ENCODE results near the gene SCGB3A2.
"Not testable (repeated sequence)": the region's sequence is repeated elsewhere in the genome, so short reads cannot be mapped to it uniquely, and the experiment has no call there.

SCGB3A2 gene

GRCh38 chr5:147860641-147861025, 17.9 kb upstream of the SCGB3A2 start:
- no peak overlapping the region for H3K4me3 ChIP-seq (ENCODE audit: low read depth, low read length)
- TF ChIP-seq, protein P1, sequence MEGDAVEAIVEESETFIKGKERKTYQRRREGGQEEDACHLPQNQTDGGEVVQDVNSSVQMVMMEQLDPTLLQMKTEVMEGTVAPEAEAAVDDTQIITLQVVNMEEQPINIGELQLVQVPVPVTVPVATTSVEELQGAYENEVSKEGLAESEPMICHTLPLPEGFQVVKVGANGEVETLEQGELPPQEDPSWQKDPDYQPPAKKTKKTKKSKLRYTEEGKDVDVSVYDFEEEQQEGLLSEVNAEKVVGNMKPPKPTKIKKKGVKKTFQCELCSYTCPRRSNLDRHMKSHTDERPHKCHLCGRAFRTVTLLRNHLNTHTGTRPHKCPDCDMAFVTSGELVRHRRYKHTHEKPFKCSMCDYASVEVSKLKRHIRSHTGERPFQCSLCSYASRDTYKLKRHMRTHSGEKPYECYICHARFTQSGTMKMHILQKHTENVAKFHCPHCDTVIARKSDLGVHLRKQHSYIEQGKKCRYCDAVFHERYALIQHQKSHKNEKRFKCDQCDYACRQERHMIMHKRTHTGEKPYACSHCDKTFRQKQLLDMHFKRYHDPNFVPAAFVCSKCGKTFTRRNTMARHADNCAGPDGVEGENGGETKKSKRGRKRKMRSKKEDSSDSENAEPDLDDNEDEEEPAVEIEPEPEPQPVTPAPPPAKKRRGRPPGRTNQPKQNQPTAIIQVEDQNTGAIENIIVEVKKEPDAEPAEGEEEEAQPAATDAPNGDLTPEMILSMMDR (IDR thresholded peaks at IDR 0.05; ENCODE audit: borderline replicate concordance, insufficient read depth, low read depth, low read length), result no peak

DNA sequence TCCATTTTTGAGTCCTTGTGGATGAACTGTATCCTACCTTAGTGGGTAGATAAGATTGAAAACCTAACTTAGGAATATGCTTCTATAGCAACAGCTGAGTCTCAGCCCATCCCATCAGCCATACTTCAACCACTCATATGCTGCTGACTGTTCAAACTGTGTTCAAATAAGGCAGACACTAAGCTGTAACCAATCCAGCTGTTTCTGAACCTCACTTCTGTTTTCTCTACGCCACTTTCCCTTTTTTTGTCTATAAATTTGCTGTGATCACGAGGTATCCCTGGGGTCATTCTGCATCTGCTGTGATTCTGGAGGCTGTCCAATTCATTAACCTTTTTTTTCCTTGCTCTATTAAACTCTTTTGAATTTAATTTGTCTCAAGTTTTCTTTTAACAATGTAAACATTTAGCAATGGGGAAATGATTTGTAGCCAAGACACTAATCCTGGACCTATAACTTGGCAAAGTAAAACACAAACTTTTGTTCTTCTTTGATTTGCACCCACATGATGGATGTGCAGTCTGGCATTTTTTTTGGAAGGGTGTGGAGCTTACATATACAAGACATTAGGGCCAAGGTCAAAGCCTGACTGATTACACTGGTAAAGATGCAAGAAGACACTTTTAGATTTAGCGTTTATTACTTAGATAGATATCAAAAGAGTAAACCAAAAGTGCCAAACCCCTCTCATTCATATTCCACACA, 14.9 kb upstream of the SCGB3A2 start:
- H3K4me3 ChIP-seq (ENCODE audit: low read depth, low read length), result no peak overlapping the region
- TF ChIP-seq, protein P1 (IDR thresholded peaks at IDR 0.05; ENCODE audit: borderline replicate concordance, insufficient read depth, low read depth, low read length), result no peak

- no peak overlapping the region for H3K4me3 ChIP-seq (ENCODE audit: low read depth, low read length)
Observed at GRCh38 chr5:147869112-147869511, 9.4 kb upstream of the SCGB3A2 start.

GRCh38 chr5:147869892-147870291, 8.6 kb upstream of the SCGB3A2 start:
- not testable (repeated sequence) for H3K4me3 ChIP-seq (ENCODE audit: low read depth, low read length)

More at GRCh38 chr5:147869112-147869511, 9.4 kb upstream of the SCGB3A2 start:
- TF ChIP-seq, protein P1 (IDR thresholded peaks at IDR 0.05; ENCODE audit: borderline replicate concordance, insufficient read depth, low read depth, low read length), result no peak

DNA sequence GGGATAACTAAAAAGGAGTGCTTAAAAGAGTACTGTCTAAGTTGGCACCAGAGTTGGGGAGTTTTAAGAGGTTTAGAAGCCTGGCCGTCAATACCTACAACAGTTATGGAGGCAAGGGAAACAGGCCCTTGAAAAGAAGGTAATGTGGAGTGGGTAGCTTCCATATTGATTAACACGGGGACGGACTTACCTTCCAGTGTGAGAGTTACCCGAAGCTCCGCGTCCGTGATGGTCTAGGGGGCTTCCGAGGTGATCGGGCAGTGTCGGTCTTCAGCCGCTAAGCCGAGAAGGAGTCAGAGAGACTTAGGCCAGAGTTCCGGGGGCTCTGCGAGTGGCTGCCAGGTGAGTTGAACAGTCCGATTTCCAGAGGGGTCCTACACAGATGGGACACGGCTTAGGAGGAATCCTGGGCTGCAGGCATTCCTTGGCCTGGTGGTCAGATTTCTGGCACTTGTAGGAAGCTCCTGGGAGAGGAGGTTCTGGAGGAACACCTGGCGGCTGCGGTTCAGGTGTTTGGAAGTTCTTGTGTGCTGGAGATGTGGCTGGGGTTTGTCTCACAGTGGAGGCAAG, 6.4 kb upstream of the SCGB3A2 start:
- H3K4me3 ChIP-seq (ENCODE audit: low read depth, low read length), result not testable (repeated sequence)

DNA sequence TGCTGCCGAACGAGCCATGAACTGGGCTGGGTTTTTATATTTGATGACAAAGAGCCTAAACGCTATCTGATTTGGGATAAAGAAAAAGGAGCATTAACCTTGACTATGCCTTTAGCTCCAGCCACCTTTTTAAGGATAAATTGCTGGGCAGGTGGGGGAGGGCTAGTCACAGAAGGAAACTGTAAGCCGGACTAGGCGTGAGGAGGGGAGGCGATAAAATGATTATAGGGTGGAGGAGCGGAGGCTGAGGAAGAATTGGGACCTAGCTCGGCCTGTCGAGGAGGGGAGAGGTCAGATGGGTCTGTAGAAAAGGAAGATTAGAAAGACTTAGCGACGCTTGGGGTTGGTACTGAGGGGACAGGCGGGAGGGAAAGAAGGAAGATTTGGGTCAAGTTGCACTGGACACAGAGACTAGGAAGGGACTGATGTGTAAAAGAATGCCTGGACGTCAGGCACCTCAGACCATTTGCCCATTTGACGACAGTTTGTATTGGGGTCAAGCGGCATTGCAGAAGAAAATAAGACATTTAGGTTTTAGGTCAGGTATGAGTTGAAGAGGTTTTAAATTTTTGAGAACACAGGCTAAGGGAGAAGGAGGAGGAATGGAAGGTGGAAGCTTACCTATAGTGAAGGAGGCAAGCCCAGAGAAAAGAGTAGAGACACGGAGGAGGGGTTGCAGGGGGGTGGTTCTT, 5.6 kb upstream of the SCGB3A2 start:
- not testable (repeated sequence) for H3K4me3 ChIP-seq (ENCODE audit: low read depth, low read length)

DNA sequence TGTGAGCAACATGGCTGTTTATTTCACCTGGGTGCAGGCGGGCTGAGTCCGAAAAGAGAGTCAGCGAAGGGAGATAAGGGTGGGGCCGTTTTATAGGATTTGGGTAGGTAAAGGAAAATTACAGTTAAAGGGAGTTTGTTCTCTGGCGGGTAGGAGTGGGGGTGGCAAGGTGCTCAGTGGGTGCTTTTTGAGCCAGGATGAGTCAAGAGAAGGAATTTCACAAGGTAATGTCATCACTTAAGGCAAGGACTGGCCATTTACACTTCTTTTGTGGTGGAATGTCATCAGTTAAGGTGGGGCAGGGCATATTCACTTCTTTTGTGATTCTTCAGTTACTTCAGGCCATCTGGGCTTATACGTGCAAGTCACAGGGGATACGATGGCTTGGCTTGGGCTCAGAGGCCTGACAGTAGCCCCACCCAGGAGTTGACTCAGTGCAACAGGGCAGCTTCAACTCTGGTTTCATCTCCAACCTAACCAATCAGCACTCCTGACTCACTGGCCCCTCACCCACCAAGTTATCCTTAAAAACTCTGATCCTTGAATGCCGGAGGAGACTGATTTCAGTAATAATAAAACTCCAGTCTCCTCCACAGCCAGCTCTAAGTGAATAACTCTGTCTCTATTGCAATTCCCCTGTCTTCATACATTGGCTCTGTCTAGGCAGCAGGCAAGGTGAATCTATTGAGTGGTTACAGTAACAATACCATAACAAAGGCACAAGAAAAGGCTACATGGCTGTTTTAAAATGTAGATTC, 4.2 kb upstream of the SCGB3A2 start:
- not testable (repeated sequence) for H3K4me3 ChIP-seq (ENCODE audit: low read depth, low read length)

- H3K4me3 ChIP-seq (ENCODE audit: low read depth, low read length), result no peak overlapping the region
Observed at GRCh38 chr5:147874910-147875367, 3.6 kb upstream of the SCGB3A2 start.

More at GRCh38 chr5:147874910-147875367, 3.6 kb upstream of the SCGB3A2 start:
- TF ChIP-seq, protein P1 (IDR thresholded peaks at IDR 0.05; ENCODE audit: borderline replicate concordance, insufficient read depth, low read depth, low read length), result no peak
